ENCODE data around the gene TEX2. TPM values are rescaled to one million over a fixed set of nuclear protein-coding genes. Genes with fewer than 3 reads are reported as not detected.

Gene TEX2
- total RNA-seq, 1 experiment from 2014 or later: 10.8 TPM

DNA sequence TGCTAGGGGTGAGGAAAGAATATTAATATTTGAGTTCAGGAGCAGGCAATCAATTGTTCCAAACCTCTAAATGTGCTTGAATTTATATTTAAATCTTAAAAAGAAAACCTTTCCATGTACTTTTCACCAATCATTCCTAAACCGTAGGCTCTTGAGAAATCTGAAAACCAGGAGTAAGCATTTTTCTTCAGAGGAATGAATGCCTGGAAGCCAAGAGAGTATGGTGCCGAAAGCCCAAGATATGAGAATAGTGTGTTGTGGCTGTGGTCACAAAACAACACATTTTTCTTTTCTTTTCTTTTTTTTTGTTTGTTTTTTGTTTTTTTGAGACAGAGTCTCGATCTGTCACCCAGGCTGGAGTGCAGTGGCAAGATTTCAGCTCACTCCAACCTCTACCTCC, 37.6 kb downstream of the TEX2 start:
- H3K36me3 Mint-ChIP-seq: no peaks in the 10 kb centered on the region
- H3K27me3 Mint-ChIP-seq (ENCODE audit: low read depth): no peaks in the 10 kb centered on the region
- TF ChIP-seq ZNF396 (CRISPR knock-in tag; IDR thresholded peaks at IDR 0.05; ENCODE audit: borderline replicate concordance) (no peak), SP1 (CRISPR knock-in tag; conservative IDR thresholded peaks at IDR 0.05) (no peak), ZNF416 (CRISPR knock-in tag; IDR thresholded peaks at IDR 0.05) (no peak), ZNF121 (CRISPR knock-in tag; IDR thresholded peaks at IDR 0.05) (no peak), JAZF1 (CRISPR knock-in tag; IDR thresholded peaks at IDR 0.05) (no peak), SMAD3 (CRISPR knock-in tag; IDR thresholded peaks at IDR 0.05; ENCODE audit: borderline replicate concordance) (no peak), ZNF263 (CRISPR knock-in tag; IDR thresholded peaks at IDR 0.05; ENCODE audit: low read depth) (no peak), ZBTB21 (CRISPR knock-in tag; IDR thresholded peaks at IDR 0.05; ENCODE audit: borderline replicate concordance) (no peak), TEAD4 (CRISPR knock-in tag; IDR thresholded peaks at IDR 0.05) (no peak), RELA (CRISPR knock-in tag; IDR thresholded peaks at IDR 0.05; ENCODE audit: borderline replicate concordance) (no peak), KAT7 (CRISPR knock-in tag; IDR thresholded peaks at IDR 0.05; ENCODE audit: borderline replicate concordance) (no peak), JUN (CRISPR knock-in tag; IDR thresholded peaks at IDR 0.05) (no peak)
- TF ChIP-seq, protein P1, sequence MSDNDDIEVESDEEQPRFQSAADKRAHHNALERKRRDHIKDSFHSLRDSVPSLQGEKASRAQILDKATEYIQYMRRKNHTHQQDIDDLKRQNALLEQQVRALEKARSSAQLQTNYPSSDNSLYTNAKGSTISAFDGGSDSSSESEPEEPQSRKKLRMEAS (CRISPR knock-in tag; IDR thresholded peaks at IDR 0.05): no peak
- TF ChIP-seq, protein P2, sequence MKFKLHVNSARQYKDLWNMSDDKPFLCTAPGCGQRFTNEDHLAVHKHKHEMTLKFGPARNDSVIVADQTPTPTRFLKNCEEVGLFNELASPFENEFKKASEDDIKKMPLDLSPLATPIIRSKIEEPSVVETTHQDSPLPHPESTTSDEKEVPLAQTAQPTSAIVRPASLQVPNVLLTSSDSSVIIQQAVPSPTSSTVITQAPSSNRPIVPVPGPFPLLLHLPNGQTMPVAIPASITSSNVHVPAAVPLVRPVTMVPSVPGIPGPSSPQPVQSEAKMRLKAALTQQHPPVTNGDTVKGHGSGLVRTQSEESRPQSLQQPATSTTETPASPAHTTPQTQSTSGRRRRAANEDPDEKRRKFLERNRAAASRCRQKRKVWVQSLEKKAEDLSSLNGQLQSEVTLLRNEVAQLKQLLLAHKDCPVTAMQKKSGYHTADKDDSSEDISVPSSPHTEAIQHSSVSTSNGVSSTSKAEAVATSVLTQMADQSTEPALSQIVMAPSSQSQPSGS (CRISPR knock-in tag; IDR thresholded peaks at IDR 0.05; ENCODE audit: borderline replicate concordance, low read depth): no peak
- TF ChIP-seq, protein P3, sequence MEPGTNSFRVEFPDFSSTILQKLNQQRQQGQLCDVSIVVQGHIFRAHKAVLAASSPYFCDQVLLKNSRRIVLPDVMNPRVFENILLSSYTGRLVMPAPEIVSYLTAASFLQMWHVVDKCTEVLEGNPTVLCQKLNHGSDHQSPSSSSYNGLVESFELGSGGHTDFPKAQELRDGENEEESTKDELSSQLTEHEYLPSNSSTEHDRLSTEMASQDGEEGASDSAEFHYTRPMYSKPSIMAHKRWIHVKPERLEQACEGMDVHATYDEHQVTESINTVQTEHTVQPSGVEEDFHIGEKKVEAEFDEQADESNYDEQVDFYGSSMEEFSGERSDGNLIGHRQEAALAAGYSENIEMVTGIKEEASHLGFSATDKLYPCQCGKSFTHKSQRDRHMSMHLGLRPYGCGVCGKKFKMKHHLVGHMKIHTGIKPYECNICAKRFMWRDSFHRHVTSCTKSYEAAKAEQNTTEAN (CRISPR knock-in tag; IDR thresholded peaks at IDR 0.05): no peak
- TF ChIP-seq, protein P4, sequence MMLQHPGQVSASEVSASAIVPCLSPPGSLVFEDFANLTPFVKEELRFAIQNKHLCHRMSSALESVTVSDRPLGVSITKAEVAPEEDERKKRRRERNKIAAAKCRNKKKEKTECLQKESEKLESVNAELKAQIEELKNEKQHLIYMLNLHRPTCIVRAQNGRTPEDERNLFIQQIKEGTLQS (CRISPR knock-in tag; conservative IDR thresholded peaks at IDR 0.05): no peak
- TF ChIP-seq, protein P5, sequence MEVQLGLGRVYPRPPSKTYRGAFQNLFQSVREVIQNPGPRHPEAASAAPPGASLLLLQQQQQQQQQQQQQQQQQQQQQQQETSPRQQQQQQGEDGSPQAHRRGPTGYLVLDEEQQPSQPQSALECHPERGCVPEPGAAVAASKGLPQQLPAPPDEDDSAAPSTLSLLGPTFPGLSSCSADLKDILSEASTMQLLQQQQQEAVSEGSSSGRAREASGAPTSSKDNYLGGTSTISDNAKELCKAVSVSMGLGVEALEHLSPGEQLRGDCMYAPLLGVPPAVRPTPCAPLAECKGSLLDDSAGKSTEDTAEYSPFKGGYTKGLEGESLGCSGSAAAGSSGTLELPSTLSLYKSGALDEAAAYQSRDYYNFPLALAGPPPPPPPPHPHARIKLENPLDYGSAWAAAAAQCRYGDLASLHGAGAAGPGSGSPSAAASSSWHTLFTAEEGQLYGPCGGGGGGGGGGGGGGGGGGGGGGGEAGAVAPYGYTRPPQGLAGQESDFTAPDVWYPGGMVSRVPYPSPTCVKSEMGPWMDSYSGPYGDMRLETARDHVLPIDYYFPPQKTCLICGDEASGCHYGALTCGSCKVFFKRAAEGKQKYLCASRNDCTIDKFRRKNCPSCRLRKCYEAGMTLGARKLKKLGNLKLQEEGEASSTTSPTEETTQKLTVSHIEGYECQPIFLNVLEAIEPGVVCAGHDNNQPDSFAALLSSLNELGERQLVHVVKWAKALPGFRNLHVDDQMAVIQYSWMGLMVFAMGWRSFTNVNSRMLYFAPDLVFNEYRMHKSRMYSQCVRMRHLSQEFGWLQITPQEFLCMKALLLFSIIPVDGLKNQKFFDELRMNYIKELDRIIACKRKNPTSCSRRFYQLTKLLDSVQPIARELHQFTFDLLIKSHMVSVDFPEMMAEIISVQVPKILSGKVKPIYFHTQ (CRISPR knock-in tag; IDR thresholded peaks at IDR 0.05): no peak
- H3K4me3 Mint-ChIP-seq: no peak overlapping the region
- CTCF ChIA-PET: no interaction called here
- DNase-seq (ENCODE audit: low spot score): no peak
- no peak for ATAC-seq
- H3K4me1 Mint-ChIP-seq: peaks cover 10% of the 10 kb centered on the region
- H3K27ac Mint-ChIP-seq: no peak overlapping the region
- H3K9me3 Mint-ChIP-seq: peaks cover 9% of the 10 kb centered on the region; the same call in 1 of the 2 replicates
- POLR2A ChIA-PET: interaction anchor here (1.4 kb wide), 1 partner anchor 19 kb away, joined by 3 read pairs; no protein-coding TSS in a partner anchor

DNA sequence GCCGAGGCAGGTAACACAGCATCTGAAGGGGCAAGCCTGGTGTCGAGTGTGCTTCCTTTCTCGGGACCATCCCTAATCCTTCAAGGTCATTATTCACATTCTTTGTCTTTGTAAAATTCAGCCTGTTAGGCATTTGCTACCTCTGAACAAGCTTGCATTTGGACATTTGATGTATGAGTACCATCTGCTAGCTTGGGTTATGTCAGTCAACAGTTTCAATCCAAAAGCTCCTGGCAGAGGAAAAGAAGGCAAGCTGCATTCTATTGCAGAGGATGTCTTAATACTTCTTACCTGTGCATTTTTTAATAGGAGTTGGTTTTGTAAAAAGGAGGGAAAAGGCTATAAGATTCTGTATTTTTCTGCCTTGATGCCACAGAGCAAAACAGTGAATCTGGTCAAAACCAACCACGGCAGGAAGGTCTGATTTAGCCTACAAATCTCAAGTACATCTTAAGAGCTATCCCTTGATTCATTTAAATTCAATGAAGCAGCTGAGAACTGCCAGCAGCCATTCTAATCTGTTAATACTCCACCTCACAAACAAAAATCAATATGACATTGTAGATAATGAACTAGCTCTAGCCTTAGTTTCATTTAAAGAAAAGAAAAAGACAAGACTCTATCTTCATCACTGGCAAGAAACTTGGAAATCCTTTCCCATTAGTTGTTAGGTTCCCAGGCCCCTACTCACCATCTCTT, 39.0 kb downstream of the TEX2 start:
- POLR2A ChIA-PET: no interaction called here
- Mint-ChIP-seq H3K9me3 (peaks cover 9% of the 10 kb centered on the region; the same call in 1 of the 2 replicates), H3K36me3 (no peaks in the 10 kb centered on the region), H3K27ac (peak overlapping the region; percentile 44; the same call in 1 of the 2 replicates), H3K4me1 (peaks cover 10% of the 10 kb centered on the region), H3K4me3 (no peak overlapping the region), H3K27me3 (ENCODE audit: low read depth) (no peaks in the 10 kb centered on the region)
- no peak for DNase-seq (ENCODE audit: low spot score)
- CTCF ChIA-PET: interaction anchor here (0.5 to 1.3 kb wide), 4 partner anchors 13 to 380 kb away, joined by 3 to 7 read pairs (median 3); no protein-coding TSS in a partner anchor
- ATAC-seq: no peak
- no peak for TF ChIP-seq ZNF219 (CRISPR knock-in tag; IDR thresholded peaks at IDR 0.05; ENCODE audit: borderline replicate concordance)
- TF ChIP-seq, protein P6, sequence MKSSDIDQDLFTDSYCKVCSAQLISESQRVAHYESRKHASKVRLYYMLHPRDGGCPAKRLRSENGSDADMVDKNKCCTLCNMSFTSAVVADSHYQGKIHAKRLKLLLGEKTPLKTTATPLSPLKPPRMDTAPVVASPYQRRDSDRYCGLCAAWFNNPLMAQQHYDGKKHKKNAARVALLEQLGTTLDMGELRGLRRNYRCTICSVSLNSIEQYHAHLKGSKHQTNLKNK (CRISPR knock-in tag; IDR thresholded peaks at IDR 0.05): no peak
- no peak for TF ChIP-seq SP1 (CRISPR knock-in tag; conservative IDR thresholded peaks at IDR 0.05)
- no peak for TF ChIP-seq ZNF263 (CRISPR knock-in tag; IDR thresholded peaks at IDR 0.05; ENCODE audit: low read depth)
- TF ChIP-seq, protein P7, sequence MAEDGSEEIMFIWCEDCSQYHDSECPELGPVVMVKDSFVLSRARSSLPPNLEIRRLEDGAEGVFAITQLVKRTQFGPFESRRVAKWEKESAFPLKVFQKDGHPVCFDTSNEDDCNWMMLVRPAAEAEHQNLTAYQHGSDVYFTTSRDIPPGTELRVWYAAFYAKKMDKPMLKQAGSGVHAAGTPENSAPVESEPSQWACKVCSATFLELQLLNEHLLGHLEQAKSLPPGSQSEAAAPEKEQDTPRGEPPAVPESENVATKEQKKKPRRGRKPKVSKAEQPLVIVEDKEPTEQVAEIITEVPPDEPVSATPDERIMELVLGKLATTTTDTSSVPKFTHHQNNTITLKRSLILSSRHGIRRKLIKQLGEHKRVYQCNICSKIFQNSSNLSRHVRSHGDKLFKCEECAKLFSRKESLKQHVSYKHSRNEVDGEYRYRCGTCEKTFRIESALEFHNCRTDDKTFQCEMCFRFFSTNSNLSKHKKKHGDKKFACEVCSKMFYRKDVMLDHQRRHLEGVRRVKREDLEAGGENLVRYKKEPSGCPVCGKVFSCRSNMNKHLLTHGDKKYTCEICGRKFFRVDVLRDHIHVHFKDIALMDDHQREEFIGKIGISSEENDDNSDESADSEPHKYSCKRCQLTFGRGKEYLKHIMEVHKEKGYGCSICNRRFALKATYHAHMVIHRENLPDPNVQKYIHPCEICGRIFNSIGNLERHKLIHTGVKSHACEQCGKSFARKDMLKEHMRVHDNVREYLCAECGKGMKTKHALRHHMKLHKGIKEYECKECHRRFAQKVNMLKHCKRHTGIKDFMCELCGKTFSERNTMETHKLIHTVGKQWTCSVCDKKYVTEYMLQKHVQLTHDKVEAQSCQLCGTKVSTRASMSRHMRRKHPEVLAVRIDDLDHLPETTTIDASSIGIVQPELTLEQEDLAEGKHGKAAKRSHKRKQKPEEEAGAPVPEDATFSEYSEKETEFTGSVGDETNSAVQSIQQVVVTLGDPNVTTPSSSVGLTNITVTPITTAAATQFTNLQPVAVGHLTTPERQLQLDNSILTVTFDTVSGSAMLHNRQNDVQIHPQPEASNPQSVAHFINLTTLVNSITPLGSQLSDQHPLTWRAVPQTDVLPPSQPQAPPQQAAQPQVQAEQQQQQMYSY (CRISPR knock-in tag; IDR thresholded peaks at IDR 0.05): no peak
- TF ChIP-seq SOX15 (CRISPR knock-in tag; IDR thresholded peaks at IDR 0.05): no peak
- TF ChIP-seq OVOL2 (CRISPR knock-in tag; IDR thresholded peaks at IDR 0.05; ENCODE audit: borderline replicate concordance): no peak
- TF ChIP-seq, protein P8, sequence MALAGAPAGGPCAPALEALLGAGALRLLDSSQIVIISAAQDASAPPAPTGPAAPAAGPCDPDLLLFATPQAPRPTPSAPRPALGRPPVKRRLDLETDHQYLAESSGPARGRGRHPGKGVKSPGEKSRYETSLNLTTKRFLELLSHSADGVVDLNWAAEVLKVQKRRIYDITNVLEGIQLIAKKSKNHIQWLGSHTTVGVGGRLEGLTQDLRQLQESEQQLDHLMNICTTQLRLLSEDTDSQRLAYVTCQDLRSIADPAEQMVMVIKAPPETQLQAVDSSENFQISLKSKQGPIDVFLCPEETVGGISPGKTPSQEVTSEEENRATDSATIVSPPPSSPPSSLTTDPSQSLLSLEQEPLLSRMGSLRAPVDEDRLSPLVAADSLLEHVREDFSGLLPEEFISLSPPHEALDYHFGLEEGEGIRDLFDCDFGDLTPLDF (CRISPR knock-in tag; IDR thresholded peaks at IDR 0.05): no peak
- TF ChIP-seq ZNF138 (CRISPR knock-in tag; conservative IDR thresholded peaks at IDR 0.05): no peak

Data from WTC11 (cell line).